GM19099 (cell line): ENCODE measurements around the gene SPATA31A6.
"Not testable (repeated sequence)": the region's sequence is repeated elsewhere in the genome, so short reads cannot be mapped to it uniquely, and the experiment has no call there.

Experiments
- POLR2A ChIP-seq: IDR thresholded peaks from 3 replicates; pipeline ENCODE4 v1.6.1; 2011; ENCODE audit warnings: low read depth; ENCODE audit not compliant: insufficient read length; ENCODE audit errors: extremely low read depth

SPATA31A6 gene

GRCh38 chr9:42183359-42183758, at the start of gene SPATA31A6:
TSS of gene SPATA31A6 (plus strand) at chr9:42183659. CDS start at chr9:42183688, 29 bp downstream.
- not testable (repeated sequence) for TF ChIP-seq POLR2A
